ENCODE results near the gene AKR1C1. TPM values are rescaled to one million over a fixed set of nuclear protein-coding genes. Genes with fewer than 3 reads are reported as not detected.
A peak's percentile ranks its signal among the peaks of the same experiment; 100 is the strongest.
"Not testable (repeated sequence)": the region's sequence is repeated elsewhere in the genome, so short reads cannot be mapped to it uniquely, and the experiment has no call there.

Gene AKR1C1
- total RNA-seq, 1 donor from 2014 or later: 5.4 TPM

GRCh38 chr10:4984223-4984622 lies 21.0 kb downstream of the AKR1C1 start:
- no peak for DNase-seq

DNA sequence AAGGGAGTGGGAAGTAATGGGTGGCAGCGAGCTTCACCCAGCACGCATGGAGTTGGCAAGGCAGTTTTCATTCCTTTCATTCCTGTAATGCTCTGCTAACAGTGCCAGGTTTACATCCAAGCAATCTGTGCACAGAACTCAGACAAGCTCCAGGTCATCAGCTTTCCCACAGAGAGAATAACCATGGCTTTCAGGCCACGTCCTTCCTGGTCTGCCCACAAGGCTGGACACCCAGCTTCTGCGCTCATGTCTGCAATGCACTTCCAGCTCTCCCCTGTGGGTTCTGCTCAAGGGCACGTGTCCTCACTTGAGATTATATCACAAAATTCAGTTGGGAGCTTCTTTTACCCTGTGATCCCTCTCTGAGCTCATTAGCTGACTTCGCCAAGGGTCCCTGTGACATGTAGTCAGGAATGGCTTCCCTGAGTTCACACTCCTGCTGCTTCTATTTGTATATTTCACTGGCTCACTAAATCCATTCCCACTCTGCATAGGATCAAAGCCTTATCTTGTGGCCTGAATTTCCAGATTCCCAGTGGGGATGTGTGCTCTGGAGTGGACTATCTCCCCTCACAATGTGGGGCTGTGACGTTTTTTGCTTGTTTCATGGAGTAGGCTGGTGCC lies 21.9 kb downstream of the AKR1C1 start:
- DNase-seq: peak; percentile 21

GRCh38 chr10:4988000-4988641 lies 24.9 kb downstream of the AKR1C1 start:
- not testable (repeated sequence) for DNase-seq

- no peak for DNase-seq
Observed at GRCh38 chr10:4990217-4990616, 27.0 kb downstream of the AKR1C1 start.

GRCh38 chr10:4991463-4991862 lies 28.2 kb downstream of the AKR1C1 start:
- not testable (repeated sequence) for DNase-seq

DNA sequence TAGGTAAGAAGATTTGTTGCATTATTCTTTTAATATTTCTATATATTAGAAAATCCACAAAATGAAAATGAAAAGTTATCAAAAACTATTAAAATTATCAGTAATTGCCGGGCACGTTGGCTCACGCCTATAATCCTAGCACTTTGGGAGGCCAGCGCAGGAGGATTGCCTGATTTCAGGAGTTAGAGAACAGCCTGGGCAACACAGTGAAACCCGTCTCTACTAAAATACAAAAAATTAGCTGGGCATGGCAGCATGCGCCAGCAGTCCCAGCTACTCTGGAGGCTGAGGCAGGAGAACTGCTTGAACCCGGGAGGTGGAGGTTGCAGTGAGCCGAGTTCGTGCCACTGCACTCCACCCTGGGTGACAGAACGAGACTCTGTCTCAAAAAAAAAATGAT lies 29.3 kb downstream of the AKR1C1 start:
- not testable (repeated sequence) for DNase-seq

GRCh38 chr10:4994260-4994659 lies 31.0 kb downstream of the AKR1C1 start:
- DNase-seq: not testable (repeated sequence)

DNA sequence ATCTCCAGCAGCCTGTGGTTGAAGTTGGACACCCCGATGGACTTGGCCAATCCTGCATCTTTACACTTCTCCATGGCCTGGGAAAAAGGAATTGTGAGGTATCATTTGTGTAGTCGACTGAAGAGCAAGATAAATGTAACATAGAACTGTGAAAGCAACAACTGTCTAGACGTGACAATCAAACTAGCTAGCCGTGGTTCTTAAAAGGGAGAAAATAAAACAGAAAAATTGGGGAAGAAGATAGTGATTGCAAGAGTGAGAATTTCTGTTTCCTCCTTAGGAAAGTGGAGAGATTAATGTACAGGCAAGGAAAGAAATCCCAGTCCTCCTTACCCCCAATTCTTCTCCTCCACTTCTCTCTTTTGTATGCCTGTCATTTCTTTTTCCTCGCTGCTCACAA lies 35.5 kb downstream of the AKR1C1 start:
- no peak for DNase-seq

DNA sequence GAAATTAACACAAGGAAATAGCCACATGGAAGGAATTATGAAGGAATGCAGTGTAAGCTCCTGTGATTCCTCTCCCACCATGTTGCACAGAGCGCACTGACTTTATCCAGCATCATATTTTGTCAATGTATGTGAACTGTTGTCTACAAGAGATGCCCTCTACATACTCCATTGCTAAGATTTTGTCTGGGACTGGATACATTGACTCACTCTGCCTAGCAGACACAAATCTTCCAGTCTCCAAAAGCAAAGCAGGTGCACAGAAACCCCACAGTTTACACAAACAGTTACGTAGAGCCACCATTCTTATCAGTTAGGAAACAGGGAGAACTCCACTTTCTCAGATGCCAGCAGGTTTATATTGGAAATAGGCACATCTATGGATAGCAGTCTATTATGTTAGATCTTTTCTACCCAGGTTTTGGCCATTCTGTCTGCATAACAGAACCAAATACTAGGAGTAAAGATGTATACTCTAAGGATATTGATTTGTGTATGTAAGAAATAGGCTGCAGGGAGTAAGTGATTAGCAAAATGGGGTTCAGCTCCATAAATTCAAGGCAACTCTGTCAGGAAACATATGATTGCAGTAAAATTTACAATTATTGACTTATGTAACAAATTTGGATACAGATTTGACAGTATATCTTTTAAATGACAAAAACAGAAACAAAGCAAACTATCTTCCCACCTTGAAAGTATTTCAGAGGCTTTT lies 39.0 kb downstream of the AKR1C1 start:
- no peak for DNase-seq

DNA sequence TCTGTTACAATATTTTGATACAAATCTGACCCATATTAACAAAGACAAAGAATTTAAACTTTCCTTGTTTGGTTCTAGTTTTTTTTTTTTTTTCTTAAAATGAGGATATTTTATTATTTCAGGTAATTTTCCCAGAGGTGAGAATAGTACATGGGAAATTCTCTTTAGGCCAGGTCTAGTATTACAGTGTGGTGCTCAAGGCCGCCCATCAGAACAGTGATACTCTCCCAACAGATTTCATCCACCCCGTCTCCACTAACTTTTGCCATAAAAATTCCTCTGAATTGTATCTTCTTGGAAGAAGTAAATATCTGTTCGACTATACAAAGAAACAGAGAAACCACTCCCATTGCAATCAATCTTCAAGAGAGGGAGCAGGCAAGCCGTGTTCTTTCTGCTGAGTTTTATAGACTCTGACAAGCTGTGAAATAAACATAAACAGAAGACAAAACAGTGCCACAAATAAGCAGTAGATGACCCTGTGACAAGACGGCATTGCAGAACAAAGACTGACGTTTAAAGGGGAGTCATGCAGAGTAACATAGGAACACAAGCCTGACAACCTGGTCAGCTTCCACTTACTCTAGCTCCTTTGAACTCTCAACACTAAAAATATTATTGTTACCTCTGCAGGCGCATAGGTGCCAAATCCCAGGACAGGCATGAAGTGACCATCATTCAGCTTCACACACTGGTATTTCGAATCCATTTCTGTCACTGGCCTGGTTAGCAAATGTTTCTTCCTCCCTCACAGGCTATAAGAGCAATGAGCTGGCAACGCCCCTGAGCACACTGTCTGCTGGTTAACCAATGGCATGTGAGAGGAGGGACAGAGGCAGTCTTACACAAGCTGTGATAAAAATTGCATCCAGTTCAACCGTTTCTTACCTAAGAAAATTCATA lies 40.2 kb downstream of the AKR1C1 start, which contains the start of gene AKR1C2:
TSS of gene AKR1C2 (minus strand) at position 731 of the 903 bp plus-strand sequence. CDS start at position 709, 22 bp downstream.
- DNase-seq: not testable (repeated sequence)

DNA sequence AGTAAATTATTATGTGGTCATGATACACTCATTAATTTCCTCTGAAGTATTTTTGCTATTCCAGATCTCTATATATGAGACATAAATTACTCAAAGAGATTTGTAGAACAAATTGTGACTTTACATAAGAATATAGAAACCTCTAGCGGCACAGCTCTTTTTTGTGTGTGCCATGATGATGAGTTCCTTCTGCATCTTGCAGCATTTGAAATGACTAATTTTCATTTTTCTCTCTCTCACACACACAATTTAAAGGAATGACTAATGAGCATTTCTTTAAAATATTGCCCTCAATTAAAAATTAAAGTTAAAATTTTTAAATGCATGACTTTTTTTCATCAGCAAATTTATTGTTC lies 40.8 kb downstream of the AKR1C1 start:
- not testable (repeated sequence) for DNase-seq

DNA sequence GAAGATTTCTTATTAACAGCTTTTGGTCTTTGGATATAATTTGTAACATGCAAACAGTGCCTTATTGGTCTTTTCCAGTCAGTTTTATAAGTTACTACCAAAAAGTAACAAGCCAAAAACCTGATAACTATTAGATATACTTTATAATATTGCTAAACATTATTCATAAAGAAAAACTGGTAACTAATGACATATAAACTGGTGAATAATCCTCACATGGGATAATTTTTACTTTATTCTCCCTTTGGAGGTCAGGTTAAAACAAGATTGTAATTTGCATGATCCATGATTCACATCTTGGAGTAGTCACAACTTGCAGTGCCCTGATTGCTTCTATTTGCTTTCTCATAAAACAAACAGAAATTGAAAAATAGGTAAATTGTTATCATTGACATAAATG lies 41.3 kb downstream of the AKR1C1 start:
- DNase-seq: not testable (repeated sequence)

- DNase-seq: not testable (repeated sequence)
Observed at GRCh38 chr10:5008857-5009548, 45.8 kb downstream of the AKR1C1 start.

DNA sequence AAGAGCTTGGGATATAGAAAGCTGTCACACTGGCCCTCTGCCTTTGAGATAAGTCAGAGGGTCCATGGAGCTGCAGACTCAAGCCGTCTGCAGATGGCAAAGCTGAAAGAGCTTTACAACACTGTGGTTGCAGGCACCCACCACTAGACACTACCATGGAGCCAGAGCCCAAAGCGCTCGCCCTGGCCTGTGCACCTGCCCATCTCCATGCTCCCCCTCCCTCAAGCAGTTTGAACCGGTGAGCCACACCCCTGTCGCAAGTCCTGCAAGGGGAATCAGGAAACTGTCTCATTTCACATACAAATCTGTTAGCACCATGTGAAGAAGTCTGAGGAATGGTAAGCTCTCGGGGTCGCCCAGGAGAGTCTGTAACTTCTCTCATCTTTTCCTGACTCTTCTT lies 46.8 kb downstream of the AKR1C1 start:
- not testable (repeated sequence) for DNase-seq

- DNase-seq: not testable (repeated sequence)
Observed at GRCh38 chr10:5011392-5011791, 48.2 kb downstream of the AKR1C1 start.

GRCh38 chr10:5012595-5012994 lies 49.4 kb downstream of the AKR1C1 start:
- no peak for DNase-seq

DNA sequence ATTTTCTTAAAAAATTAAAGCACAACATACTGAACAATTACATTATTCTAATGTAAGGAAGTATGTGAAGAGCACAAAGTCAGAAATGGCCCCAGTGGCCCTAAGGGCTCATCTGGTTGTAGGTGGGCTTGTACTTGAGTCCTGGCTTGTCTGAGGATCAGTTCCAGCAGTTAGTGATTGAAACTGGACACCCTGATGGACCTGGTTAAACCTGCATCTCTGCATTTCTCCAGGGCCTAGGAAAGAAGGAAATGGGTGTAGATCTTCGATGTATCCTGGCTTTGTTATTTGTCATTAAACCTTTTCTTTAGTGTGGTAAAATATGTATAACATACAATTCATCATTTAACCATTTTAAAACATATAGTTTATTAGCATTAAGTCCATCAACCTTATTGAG lies 50.2 kb downstream of the AKR1C1 start:
- DNase-seq: no peak

DNA sequence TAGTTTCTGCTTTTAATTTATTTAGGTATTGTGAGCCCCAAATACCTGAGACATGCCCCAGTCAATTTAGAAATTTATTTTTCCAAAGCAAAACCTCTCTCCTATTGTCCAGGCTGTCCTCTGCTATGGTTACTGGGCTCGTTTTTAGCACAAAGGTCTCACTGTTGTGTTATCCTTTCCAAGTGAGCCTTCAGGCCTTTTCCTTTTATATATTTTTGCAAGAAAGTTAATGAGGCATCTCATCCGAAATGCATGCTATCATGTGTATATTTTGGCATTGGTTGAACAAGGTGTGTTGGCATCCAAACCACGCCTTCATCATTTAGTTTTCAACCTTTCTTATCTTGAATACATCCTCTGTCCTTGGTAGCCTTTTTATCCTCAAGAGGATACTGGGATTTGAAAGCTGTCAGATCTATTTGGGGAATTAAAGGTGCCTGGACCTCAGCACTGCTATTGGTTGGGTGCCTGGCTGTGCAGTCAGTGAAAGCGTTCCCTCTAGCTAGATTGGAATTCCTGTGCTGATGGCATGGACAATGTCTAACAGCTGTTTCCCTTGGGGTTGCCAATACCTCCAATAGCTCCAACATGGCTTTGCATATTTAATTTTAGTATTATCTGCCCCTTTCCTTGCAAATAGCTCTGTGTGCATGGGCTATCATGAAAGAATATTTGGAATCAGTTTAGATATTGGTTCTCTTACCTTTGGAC lies 51.1 kb downstream of the AKR1C1 start:
- not testable (repeated sequence) for DNase-seq

DNA sequence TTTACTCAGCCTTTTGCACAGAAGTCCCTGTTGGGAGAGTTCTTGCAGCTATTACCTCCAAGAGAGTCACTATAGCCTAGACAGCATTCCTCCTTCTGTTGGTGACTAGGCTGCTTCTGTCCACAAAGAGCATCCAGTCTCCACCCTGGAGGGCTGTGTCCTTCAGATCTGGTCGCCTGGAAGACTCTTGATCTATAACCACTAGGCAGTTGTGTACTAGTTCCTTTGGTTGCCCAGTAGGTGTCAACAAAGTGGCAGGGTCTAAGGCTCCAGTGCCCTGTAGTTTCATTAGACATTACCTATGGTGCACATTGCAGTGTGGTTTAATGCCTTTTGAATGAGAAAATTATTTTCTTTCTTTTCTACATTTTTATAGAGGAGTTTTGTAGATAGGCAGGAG lies 51.7 kb downstream of the AKR1C1 start:
- DNase-seq: no peak

GRCh38 chr10:5018134-5018533 lies 54.9 kb downstream of the AKR1C1 start:
- peak; percentile 67 for DNase-seq

Measured in tongue (tissue), 2 donors.